Neural progenitor cell (in vitro differentiated cells): ENCODE data around the gene GABBR2. TPM values are rescaled to one million over a fixed set of nuclear protein-coding genes. Genes with fewer than 3 reads are reported as not detected.

ENCODE experiments used
- DNase-seq: peaks from one replicate; pipeline ENCODE4 v3.0.0-alpha.2; 2016; ENCODE audit warnings: low spot score
- H2AFZ ChIP-seq: fragments of 200-600 bp; sonication (generic); replicated peaks from 2 replicates; pipeline ENCODE4 v1.6.1; 2016; ENCODE audit warnings: antibody characterized with exemption
- H3F3A ChIP-seq: fragments of 200-600 bp; sonication (generic); 2 replicates; pipeline ENCODE4 v1.6.1; 2016; ENCODE audit warnings: antibody characterized with exemption, low read depth
- H3K27ac ChIP-seq: fragments of 200-600 bp; sonication (generic); 2 replicates; pipeline ENCODE4 v1.5.1; 2016; ENCODE audit warnings: mild to moderate bottlenecking
- H3K27me3 ChIP-seq: fragments of 200-600 bp; sonication (generic); 2 replicates; pipeline ENCODE4 v1.6.1; 2016; ENCODE audit warnings: mild to moderate bottlenecking, moderate library complexity
- H3K36me3 ChIP-seq: fragments of 200-600 bp; sonication (generic); 2 replicates; pipeline ENCODE4 v1.5.1; 2016
- H3K4me1 ChIP-seq: fragments of 200-600 bp; sonication (generic); 2 replicates; pipeline ENCODE4 v1.6.1; 2016; ENCODE audit warnings: mixed run types
- H3K4me2 ChIP-seq: fragments of 200-600 bp; sonication (generic); 2 replicates; pipeline ENCODE4 v1.6.1; 2016
- H3K4me3 ChIP-seq: fragments of 200-600 bp; sonication (generic); 2 replicates; pipeline ENCODE4 v1.5.1; 2016
- H3K79me2 ChIP-seq: fragments of 200-600 bp; sonication (generic); 2 replicates; pipeline ENCODE4 v1.6.1; 2016; ENCODE audit warnings: low read depth
- H3K9ac ChIP-seq: fragments of 200-600 bp; sonication (generic); 2 replicates; pipeline ENCODE4 v1.6.1; 2016
- H3K9me3 ChIP-seq: fragments of 200-600 bp; sonication (generic); 2 replicates; pipeline ENCODE4 v1.5.1; 2016; ENCODE audit warnings: low read depth
- H4K20me1 ChIP-seq: fragments of 200-600 bp; sonication (generic); 2 replicates; pipeline ENCODE4 v1.6.1; 2016; ENCODE audit warnings: low read depth
- H3K27ac Mint-ChIP-seq: 3 replicates; pipeline ENCODE4 v1.8.0; 2021; ENCODE audit warnings: mixed read lengths
- H3K27me3 Mint-ChIP-seq: 2 replicates; pipeline ENCODE4 v1.8.0; 2022; ENCODE audit warnings: low read depth, mild to moderate bottlenecking, inconsistent platforms, moderate library complexity, mixed read lengths; ENCODE audit not compliant: insufficient read depth
- H3K36me3 Mint-ChIP-seq: 3 replicates; pipeline ENCODE4 v1.8.0; 2021; ENCODE audit warnings: mixed read lengths
- H3K4me1 Mint-ChIP-seq: 3 replicates; pipeline ENCODE4 v1.8.0; 2021; ENCODE audit warnings: mixed read lengths
- H3K4me3 Mint-ChIP-seq: 3 replicates; pipeline ENCODE4 v1.8.0; 2021; ENCODE audit warnings: mild to moderate bottlenecking, moderate library complexity, mixed read lengths
- H3K9me3 Mint-ChIP-seq: 3 replicates; pipeline ENCODE4 v1.8.0; 2020; ENCODE audit warnings: mixed read lengths
- EZH2 ChIP-seq: fragments of 200-600 bp; sonication (generic); IDR thresholded peaks from 2 replicates; pipeline ENCODE4 v1.6.1; 2017; ENCODE audit warnings: antibody characterized with exemption, mild to moderate bottlenecking, moderate library complexity
- EZH2phosphoT487 ChIP-seq: fragments of 200-600 bp; sonication (generic); IDR thresholded peaks from 2 replicates; pipeline ENCODE4 v1.6.1; 2017; ENCODE audit warnings: antibody characterized with exemption
- total RNA-seq: library from RNA; depleted of rRNA; stranded (reverse); fragments of >200 nt; gene quantifications from 2 replicates; pipeline ENCODE4 v1.2.3, GENCODE V29; 2015; ENCODE audit warnings: low replicate concordance
- TF ChIP-seq, protein P1 (sequence below): fragments of 200-600 bp; sonication (generic); IDR thresholded peaks from 2 replicates; pipeline ENCODE4 v1.5.1; 2017; ENCODE audit warnings: antibody characterized with exemption, mild to moderate bottlenecking

The GABBR2 gene
- total RNA-seq, 1 donor from 2014 or later = not detected

DNA sequence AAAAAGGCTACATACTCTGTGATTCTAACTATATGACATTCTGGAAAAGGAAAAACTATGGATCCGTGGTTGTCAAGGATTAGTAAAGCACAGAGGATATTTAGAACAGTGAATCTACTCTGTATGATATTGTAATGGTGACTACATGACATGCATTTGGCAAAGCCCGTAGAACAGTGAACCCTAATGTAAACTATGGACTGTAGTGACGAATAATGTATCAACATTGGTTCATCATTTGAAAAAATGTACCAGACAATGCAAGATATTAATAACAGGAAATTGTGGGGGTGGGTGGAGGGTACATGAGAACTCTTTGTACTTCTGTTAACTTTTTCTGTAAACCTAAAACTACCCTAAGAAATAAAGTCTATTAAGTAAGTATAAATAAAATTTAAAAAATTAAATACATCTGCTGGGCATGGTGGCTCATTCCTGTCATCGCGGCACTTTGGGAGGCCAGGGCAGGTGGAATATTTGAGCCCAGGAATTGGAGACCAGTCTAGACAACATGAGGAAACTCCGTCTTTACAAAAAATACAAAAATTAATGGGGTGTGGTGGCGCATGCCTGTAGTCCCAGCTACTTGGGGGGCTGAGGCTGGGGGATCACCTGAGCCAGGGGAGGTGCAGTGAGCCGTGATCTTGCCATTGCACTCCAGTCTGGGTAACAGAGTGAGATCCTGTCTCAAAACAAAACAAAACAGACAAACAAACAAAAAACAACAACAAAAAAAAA is 351.6 kb downstream of the GABBR2 start:
- no peaks in the 10 kb centered on the region for H3K36me3 Mint-ChIP-seq
- TF ChIP-seq EZH2phosphoT487 (no peak), EZH2 (no peak)
- TF ChIP-seq, protein P1, sequence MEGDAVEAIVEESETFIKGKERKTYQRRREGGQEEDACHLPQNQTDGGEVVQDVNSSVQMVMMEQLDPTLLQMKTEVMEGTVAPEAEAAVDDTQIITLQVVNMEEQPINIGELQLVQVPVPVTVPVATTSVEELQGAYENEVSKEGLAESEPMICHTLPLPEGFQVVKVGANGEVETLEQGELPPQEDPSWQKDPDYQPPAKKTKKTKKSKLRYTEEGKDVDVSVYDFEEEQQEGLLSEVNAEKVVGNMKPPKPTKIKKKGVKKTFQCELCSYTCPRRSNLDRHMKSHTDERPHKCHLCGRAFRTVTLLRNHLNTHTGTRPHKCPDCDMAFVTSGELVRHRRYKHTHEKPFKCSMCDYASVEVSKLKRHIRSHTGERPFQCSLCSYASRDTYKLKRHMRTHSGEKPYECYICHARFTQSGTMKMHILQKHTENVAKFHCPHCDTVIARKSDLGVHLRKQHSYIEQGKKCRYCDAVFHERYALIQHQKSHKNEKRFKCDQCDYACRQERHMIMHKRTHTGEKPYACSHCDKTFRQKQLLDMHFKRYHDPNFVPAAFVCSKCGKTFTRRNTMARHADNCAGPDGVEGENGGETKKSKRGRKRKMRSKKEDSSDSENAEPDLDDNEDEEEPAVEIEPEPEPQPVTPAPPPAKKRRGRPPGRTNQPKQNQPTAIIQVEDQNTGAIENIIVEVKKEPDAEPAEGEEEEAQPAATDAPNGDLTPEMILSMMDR = no peak
- Histone ChIP-seq H4K20me1 (no peaks in the 10 kb centered on the region), H2AFZ (no peak overlapping the region), H3F3A (no peaks in the 10 kb centered on the region), H3K27ac (no peak overlapping the region), H3K36me3 (no peaks in the 10 kb centered on the region), H3K4me1 (no peaks in the 10 kb centered on the region), H3K79me2 (no peaks in the 10 kb centered on the region), H3K27me3 (no peaks in the 10 kb centered on the region), H3K9me3 (no peaks in the 10 kb centered on the region), H3K9ac (no peak overlapping the region), H3K4me3 (no peak overlapping the region), H3K4me2 (no peak overlapping the region)
- peaks cover 6% of the 10 kb centered on the region for H3K27me3 Mint-ChIP-seq
- no peak for DNase-seq
- no peaks in the 10 kb centered on the region for H3K9me3 Mint-ChIP-seq
- H3K4me1 Mint-ChIP-seq = peaks cover 4% of the 10 kb centered on the region
- H3K27ac Mint-ChIP-seq = no peak overlapping the region
- H3K4me3 Mint-ChIP-seq = no peak overlapping the region

DNA sequence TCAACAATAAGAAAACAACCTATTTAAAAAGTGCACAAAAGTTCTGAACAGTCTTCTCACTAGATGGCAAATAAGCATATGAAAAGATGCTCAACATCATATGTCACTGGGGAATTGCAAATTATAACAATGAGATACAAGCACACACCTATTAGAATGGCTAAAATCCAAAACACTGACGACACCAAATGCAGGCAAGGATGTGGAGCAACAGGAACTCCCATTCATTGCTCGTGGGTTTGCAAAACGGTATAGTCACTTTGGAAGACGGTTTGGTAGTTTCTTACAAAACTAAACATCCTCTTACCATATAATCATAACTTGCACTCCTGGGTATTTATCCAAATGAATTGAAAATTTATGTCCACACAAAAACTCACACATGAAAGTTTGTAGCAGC is 352.4 kb downstream of the GABBR2 start:
- Histone ChIP-seq H3K4me1 (no peaks in the 10 kb centered on the region), H3K9ac (no peak overlapping the region), H2AFZ (no peak overlapping the region), H3F3A (no peaks in the 10 kb centered on the region), H4K20me1 (no peaks in the 10 kb centered on the region), H3K4me2 (no peak overlapping the region), H3K79me2 (no peaks in the 10 kb centered on the region), H3K4me3 (no peak overlapping the region), H3K9me3 (no peaks in the 10 kb centered on the region), H3K27ac (no peak overlapping the region), H3K36me3 (no peaks in the 10 kb centered on the region), H3K27me3 (no peaks in the 10 kb centered on the region)
- peaks cover 4% of the 10 kb centered on the region for H3K4me1 Mint-ChIP-seq
- TF ChIP-seq EZH2phosphoT487 = no peak
- no peak for TF ChIP-seq EZH2
- TF ChIP-seq, protein P1 = no peak
- H3K27me3 Mint-ChIP-seq = peaks cover 6% of the 10 kb centered on the region
- DNase-seq = no peak
- no peak overlapping the region for H3K4me3 Mint-ChIP-seq
- H3K9me3 Mint-ChIP-seq = peaks cover 2% of the 10 kb centered on the region
- H3K36me3 Mint-ChIP-seq = no peaks in the 10 kb centered on the region
- no peak overlapping the region for H3K27ac Mint-ChIP-seq

DNA sequence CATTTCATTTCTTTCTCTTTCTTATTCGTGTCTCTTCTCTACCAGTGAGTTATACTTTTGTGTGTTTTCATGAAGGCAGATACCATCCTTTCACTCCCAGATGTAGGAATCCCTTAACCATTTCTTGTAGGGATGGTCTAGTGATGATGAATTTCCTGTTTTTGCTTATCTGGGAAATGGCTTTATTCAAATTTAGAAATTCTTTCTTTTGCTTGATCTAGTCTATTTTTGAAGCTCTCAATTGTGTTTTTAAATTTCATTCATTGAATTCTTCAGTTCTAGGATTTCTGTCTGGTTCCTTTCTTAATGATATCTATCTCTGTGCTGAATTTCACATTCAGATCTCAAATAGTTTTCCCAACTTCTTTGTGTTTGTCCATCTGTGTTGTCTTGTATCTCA is 357.4 kb downstream of the GABBR2 start:
- peaks cover 7% of the 10 kb centered on the region for H3K9me3 Mint-ChIP-seq

More for the DNA sequence above, 357.4 kb downstream of the GABBR2 start:
- Histone ChIP-seq H3K4me3 (no peak overlapping the region), H3K9ac (no peak overlapping the region), H3K9me3 (no peaks in the 10 kb centered on the region), H3K4me1 (no peaks in the 10 kb centered on the region), H3K27me3 (no peaks in the 10 kb centered on the region), H3F3A (no peaks in the 10 kb centered on the region), H3K27ac (no peak overlapping the region), H3K4me2 (no peak overlapping the region), H3K36me3 (no peaks in the 10 kb centered on the region), H2AFZ (no peak overlapping the region), H3K79me2 (no peaks in the 10 kb centered on the region), H4K20me1 (no peaks in the 10 kb centered on the region)
- DNase-seq = no peak
- Mint-ChIP-seq H3K4me1 (no peaks in the 10 kb centered on the region), H3K4me3 (no peak overlapping the region), H3K27me3 (no peaks in the 10 kb centered on the region), H3K27ac (no peak overlapping the region), H3K36me3 (no peaks in the 10 kb centered on the region)
- TF ChIP-seq, protein P1 = no peak
- TF ChIP-seq EZH2 = no peak
- TF ChIP-seq EZH2phosphoT487 = no peak
